Measurements from ENCODE around the gene ATP5F1D. TPM values are rescaled to one million over a fixed set of nuclear protein-coding genes. Genes with fewer than 3 reads are reported as not detected.

ATP5F1D gene
- total and polyA plus RNA-seq, 2 donors (not counting 3 experiments of a cell fraction or from before 2014, with no cell fraction given) = 167 to 192 TPM

GRCh38 chr19:1219786-1220476 lies 21.6 kb upstream of the ATP5F1D start:
- ChIA-PET CTCF (interaction anchor here (1.9 to 2.4 kb wide), 2 partner anchors 12 to 24 kb away, joined by 5 read pairs; no protein-coding TSS in a partner anchor), POLR2A (no interaction called here)
- dilution Hi-C loops (cut with MboI; ENCODE audit: extremely low pct_ligation_motif_present, low sequenced_read_pairs) (no loop called here), intact Hi-C loops (cut with micrococcal nuclease) (no loop called here)
- Histone ChIP-seq H3K36me3 (ENCODE audit: control insufficient read depth in 2 of 2, extremely low read depth in 1 of 2, insufficient read depth in 2 of 2, low read length in 2 of 2) (peaks cover 5 to 17% of the 10 kb centered on the region in 2 experiments), H3K9ac (replicated peaks; ENCODE audit: extremely low read depth, insufficient read depth, low read length) (no peak overlapping the region), H3K9me1 (replicated peaks; ENCODE audit: control insufficient read depth, extremely low read depth, insufficient read depth, low read length) (no peaks in the 10 kb centered on the region), H3K27me3 (ENCODE audit: control insufficient read depth in 2 of 2, insufficient read depth in 2 of 2, low read length in 2 of 2) (no peaks in the 10 kb centered on the region), H3K4me2 (ENCODE audit: insufficient read depth, low read length) (no peak overlapping the region), H3K27ac (ENCODE audit: insufficient read depth, low read depth, low read length) (no peak overlapping the region), H3K4me1 (ENCODE audit: control insufficient read depth, extremely low read depth, insufficient read depth, low read length) (peaks cover 10% of the 10 kb centered on the region), H3K9me3 (replicated peaks; ENCODE audit: control insufficient read depth, insufficient read depth, low read length) (no peaks in the 10 kb centered on the region), H4K20me1 (replicated peaks; ENCODE audit: control insufficient read depth, extremely low read depth, insufficient read depth, low read length) (no peaks in the 10 kb centered on the region), H2AFZ (ENCODE audit: low read depth, low read length) (no peak overlapping the region), H3K79me2 (ENCODE audit: control insufficient read depth, insufficient read depth, low read length) (peaks cover 36% of the 10 kb centered on the region), H3K4me3 (replicated peaks in 1 of 3; ENCODE audit: insufficient read depth in 1 of 3, low read depth in 1 of 3, low read length in 3 of 3) (no peak overlapping the region)
- BruUV-seq (replicated peaks) = no TSS peak
- no peak for FAIRE-seq
- TF ChIP-seq POLR2AphosphoS5 (IDR thresholded peaks at IDR 0.05; ENCODE audit: insufficient read depth, low read depth, low read length) (no peak), FOS (IDR thresholded peaks at IDR 0.05; ENCODE audit: borderline replicate concordance, insufficient read depth, low read length) (no peak), JUN (IDR thresholded peaks at IDR 0.05; ENCODE audit: borderline replicate concordance, insufficient read depth, insufficient read length, low read depth) (no peak), MYC (IDR thresholded peaks at IDR 0.05; ENCODE audit: low read depth, low read length) (no peak), GATA2 (IDR thresholded peaks at IDR 0.05; ENCODE audit: insufficient read depth, insufficient read length, low read depth, low read length) (no peak), EZH2 (IDR thresholded peaks at IDR 0.05; ENCODE audit: borderline replicate concordance, low read depth, low read length, severe bottlenecking) (no peak)
- no peak for DNase-seq (ENCODE audit: low read depth, low spot score)

DNA sequence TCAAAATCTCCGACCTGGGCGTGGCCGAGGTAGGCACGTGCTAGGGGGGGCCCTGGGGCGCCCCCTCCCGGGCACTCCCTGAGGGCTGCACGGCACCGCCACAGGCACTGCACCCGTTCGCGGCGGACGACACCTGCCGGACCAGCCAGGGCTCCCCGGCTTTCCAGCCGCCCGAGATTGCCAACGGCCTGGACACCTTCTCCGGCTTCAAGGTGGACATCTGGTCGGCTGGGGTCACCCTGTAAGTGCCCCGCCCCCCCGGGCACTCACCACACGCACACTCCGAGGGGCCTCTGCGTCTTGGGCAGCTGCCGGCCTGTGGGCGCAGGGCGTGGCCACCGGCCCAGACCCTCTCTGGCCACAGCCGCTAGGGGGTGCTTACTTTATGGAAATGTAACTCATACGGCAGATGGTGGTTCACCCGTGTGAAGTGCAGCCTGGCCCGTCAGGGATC lies 21.0 kb upstream of the ATP5F1D start:
- H4K20me1 ChIP-seq (replicated peaks; ENCODE audit: control insufficient read depth, extremely low read depth, insufficient read depth, low read length) = no peaks in the 10 kb centered on the region
- POLR2A ChIA-PET = no interaction called here

More for the DNA sequence above, 21.0 kb upstream of the ATP5F1D start:
- no peaks in the 10 kb centered on the region for H3K27me3 ChIP-seq (ENCODE audit: control insufficient read depth in 2 of 2, insufficient read depth in 2 of 2, low read length in 2 of 2)
- no peak overlapping the region for H3K9ac ChIP-seq (replicated peaks; ENCODE audit: extremely low read depth, insufficient read depth, low read length)
- BruUV-seq (replicated peaks) = no TSS peak
- intact Hi-C loops (cut with micrococcal nuclease) (no loop called here), dilution Hi-C loops (cut with MboI; ENCODE audit: extremely low pct_ligation_motif_present, low sequenced_read_pairs) (no loop called here)
- peaks cover 31% of the 10 kb centered on the region for H3K79me2 ChIP-seq (ENCODE audit: control insufficient read depth, insufficient read depth, low read length)
- no peak overlapping the region for H3K4me3 ChIP-seq (replicated peaks in 1 of 3; ENCODE audit: insufficient read depth in 1 of 3, low read depth in 1 of 3, low read length in 3 of 3)
- no peaks in the 10 kb centered on the region for H3K9me1 ChIP-seq (replicated peaks; ENCODE audit: control insufficient read depth, extremely low read depth, insufficient read depth, low read length)
- H3K9me3 ChIP-seq (replicated peaks; ENCODE audit: control insufficient read depth, insufficient read depth, low read length) = no peaks in the 10 kb centered on the region
- peaks cover 5 to 17% of the 10 kb centered on the region in 2 experiments for H3K36me3 ChIP-seq (ENCODE audit: control insufficient read depth in 2 of 2, extremely low read depth in 1 of 2, insufficient read depth in 2 of 2, low read length in 2 of 2)
- CTCF ChIA-PET = interaction anchor here (1.0 to 2.5 kb wide), 5 partner anchors 12 to 107 kb away, joined by 4 to 8 read pairs (median 5); partner anchors contain the start of gene ATP5F1D
- FAIRE-seq (no peak), DNase-seq (ENCODE audit: low read depth, low spot score) (no peak)
- no peak overlapping the region for H3K4me2 ChIP-seq (ENCODE audit: insufficient read depth, low read length)
- TF ChIP-seq EZH2 (IDR thresholded peaks at IDR 0.05; ENCODE audit: borderline replicate concordance, low read depth, low read length, severe bottlenecking) (no peak), JUN (IDR thresholded peaks at IDR 0.05; ENCODE audit: borderline replicate concordance, insufficient read depth, insufficient read length, low read depth) (no peak), POLR2A (IDR thresholded peaks at IDR 0.05; ENCODE audit: low read depth, low read length) (no peak), GATA2 (IDR thresholded peaks at IDR 0.05; ENCODE audit: insufficient read depth, insufficient read length, low read depth, low read length) (no peak), POLR2AphosphoS5 (IDR thresholded peaks at IDR 0.05; ENCODE audit: insufficient read depth, low read depth, low read length) (no peak), FOS (IDR thresholded peaks at IDR 0.05; ENCODE audit: borderline replicate concordance, insufficient read depth, low read length) (no peak), MYC (IDR thresholded peaks at IDR 0.05; ENCODE audit: low read depth, low read length) (no peak)
- TF ChIP-seq, protein P1, sequence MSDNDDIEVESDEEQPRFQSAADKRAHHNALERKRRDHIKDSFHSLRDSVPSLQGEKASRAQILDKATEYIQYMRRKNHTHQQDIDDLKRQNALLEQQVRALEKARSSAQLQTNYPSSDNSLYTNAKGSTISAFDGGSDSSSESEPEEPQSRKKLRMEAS (IDR thresholded peaks at IDR 0.05; ENCODE audit: insufficient read depth, insufficient read length) = no peak
- TF ChIP-seq, protein P2, sequence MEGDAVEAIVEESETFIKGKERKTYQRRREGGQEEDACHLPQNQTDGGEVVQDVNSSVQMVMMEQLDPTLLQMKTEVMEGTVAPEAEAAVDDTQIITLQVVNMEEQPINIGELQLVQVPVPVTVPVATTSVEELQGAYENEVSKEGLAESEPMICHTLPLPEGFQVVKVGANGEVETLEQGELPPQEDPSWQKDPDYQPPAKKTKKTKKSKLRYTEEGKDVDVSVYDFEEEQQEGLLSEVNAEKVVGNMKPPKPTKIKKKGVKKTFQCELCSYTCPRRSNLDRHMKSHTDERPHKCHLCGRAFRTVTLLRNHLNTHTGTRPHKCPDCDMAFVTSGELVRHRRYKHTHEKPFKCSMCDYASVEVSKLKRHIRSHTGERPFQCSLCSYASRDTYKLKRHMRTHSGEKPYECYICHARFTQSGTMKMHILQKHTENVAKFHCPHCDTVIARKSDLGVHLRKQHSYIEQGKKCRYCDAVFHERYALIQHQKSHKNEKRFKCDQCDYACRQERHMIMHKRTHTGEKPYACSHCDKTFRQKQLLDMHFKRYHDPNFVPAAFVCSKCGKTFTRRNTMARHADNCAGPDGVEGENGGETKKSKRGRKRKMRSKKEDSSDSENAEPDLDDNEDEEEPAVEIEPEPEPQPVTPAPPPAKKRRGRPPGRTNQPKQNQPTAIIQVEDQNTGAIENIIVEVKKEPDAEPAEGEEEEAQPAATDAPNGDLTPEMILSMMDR (IDR thresholded peaks at IDR 0.05; ENCODE audit: extremely low read depth in 1 of 2, insufficient read depth in 1 of 2, low read depth in 1 of 2, low read length in 2 of 2) = no peak
- peaks cover 4% of the 10 kb centered on the region for H3K4me1 ChIP-seq (ENCODE audit: control insufficient read depth, extremely low read depth, insufficient read depth, low read length)
- no peak overlapping the region for H2AFZ ChIP-seq (ENCODE audit: low read depth, low read length)
- H3K27ac ChIP-seq (ENCODE audit: insufficient read depth, low read depth, low read length) = no peak overlapping the region

Data from endothelial cell of umbilical vein (primary cell).